ENCODE data around the gene CDH23.

The CDH23 gene

GRCh38 chr10:71460615-71461014 is 63.9 kb downstream of the CDH23 start:
- TF ChIP-seq TAF1 (IDR thresholded peaks at IDR 0.05; ENCODE audit: borderline replicate concordance, insufficient read depth, low read length) (no peak), FOXP2 (optimal IDR thresholded peaks at IDR 0.05; ENCODE audit: borderline replicate concordance, extremely low read depth, extremely low read length, insufficient read depth) (no peak), REST (IDR thresholded peaks at IDR 0.05; ENCODE audit: insufficient read depth in 1 of 2, low read depth in 2 of 2, low read length in 2 of 2) (no peak), SIN3A (IDR thresholded peaks at IDR 0.05; ENCODE audit: borderline replicate concordance, insufficient read depth, low read length) (no peak)

- no peak for TF ChIP-seq SIN3A (IDR thresholded peaks at IDR 0.05; ENCODE audit: borderline replicate concordance, insufficient read depth, low read length)
- no peak for TF ChIP-seq REST (IDR thresholded peaks at IDR 0.05; ENCODE audit: insufficient read depth in 1 of 2, low read depth in 2 of 2, low read length in 2 of 2)
- no peak for TF ChIP-seq TAF1 (IDR thresholded peaks at IDR 0.05; ENCODE audit: borderline replicate concordance, insufficient read depth, low read length)
- TF ChIP-seq POLR2AphosphoS5 (IDR thresholded peaks at IDR 0.05; ENCODE audit: low read depth, low read length): no peak
- TF ChIP-seq FOXP2 (optimal IDR thresholded peaks at IDR 0.05; ENCODE audit: borderline replicate concordance, extremely low read depth, extremely low read length, insufficient read depth): no peak
These were observed 64.7 kb downstream of the CDH23 start for GRCh38 chr10:71461457-71461856.

GRCh38 chr10:71462062-71462935 is 65.6 kb downstream of the CDH23 start:
- TF ChIP-seq SIN3A (IDR thresholded peaks at IDR 0.05; ENCODE audit: borderline replicate concordance, insufficient read depth, low read length) (no peak), TAF1 (IDR thresholded peaks at IDR 0.05; ENCODE audit: borderline replicate concordance, insufficient read depth, low read length) (no peak), FOXP2 (optimal IDR thresholded peaks at IDR 0.05; ENCODE audit: borderline replicate concordance, extremely low read depth, extremely low read length, insufficient read depth) (no peak), POLR2AphosphoS5 (IDR thresholded peaks at IDR 0.05; ENCODE audit: low read depth, low read length) (no peak), REST (IDR thresholded peaks at IDR 0.05; ENCODE audit: insufficient read depth in 1 of 2, low read depth in 2 of 2, low read length in 2 of 2) (no peak)

- TF ChIP-seq POLR2AphosphoS5 (IDR thresholded peaks at IDR 0.05; ENCODE audit: low read depth, low read length): no peak
- TF ChIP-seq TAF1 (IDR thresholded peaks at IDR 0.05; ENCODE audit: borderline replicate concordance, insufficient read depth, low read length): no peak
- TF ChIP-seq REST (IDR thresholded peaks at IDR 0.05; ENCODE audit: insufficient read depth in 1 of 2, low read depth in 2 of 2, low read length in 2 of 2): no peak
- TF ChIP-seq FOXP2 (optimal IDR thresholded peaks at IDR 0.05; ENCODE audit: borderline replicate concordance, extremely low read depth, extremely low read length, insufficient read depth): no peak
- TF ChIP-seq SIN3A (IDR thresholded peaks at IDR 0.05; ENCODE audit: borderline replicate concordance, insufficient read depth, low read length): no peak
These were observed 66.4 kb downstream of the CDH23 start for GRCh38 chr10:71463111-71463510.
